Subcutaneous adipose tissue (tissue), 4 donors: ENCODE results near the gene PXMP4. TPM values are rescaled to one million over a fixed set of nuclear protein-coding genes. Genes with fewer than 3 reads are reported as not detected.

Experiments used
- CTCF ChIP-seq: fragments of 450-650 bp; IDR thresholded peaks from one replicate; pipeline ENCODE4 v1.5.1; 2016; ENCODE audit warnings: low read depth, mild to moderate bottlenecking, control low read depth, antibody characterized with exemption, moderate library complexity
- total RNA-seq, 4 donors: library from RNA; depleted of rRNA; stranded (reverse); fragments of >200 nt; gene quantifications; one replicate each; pipeline ENCODE4 v1.1.0, GENCODE V29; 2016

The PXMP4 gene
- total RNA-seq, 4 donors from 2014 or later, result 2.0 to 7.0 (median 4.3) TPM

- TF ChIP-seq CTCF, result no peak
These were observed 47.5 kb downstream of the PXMP4 start for GRCh38 chr20:33672426-33673113.

- no peak for TF ChIP-seq CTCF
These were observed 48.4 kb downstream of the PXMP4 start for GRCh38 chr20:33671573-33672288.

- no peak for TF ChIP-seq CTCF
These were observed 49.2 kb downstream of the PXMP4 start for GRCh38 chr20:33670715-33671499.

- no peak for TF ChIP-seq CTCF
These were observed 50.1 kb downstream of the PXMP4 start for GRCh38 chr20:33669873-33670640.

GRCh38 chr20:33669224-33669623, 50.9 kb downstream of the PXMP4 start:
- TF ChIP-seq CTCF, result no peak

GRCh38 chr20:33668466-33669155, 51.5 kb downstream of the PXMP4 start:
- TF ChIP-seq CTCF, result no peak
